GM12873 (cell line): Measurements from ENCODE around the gene CAMK2G.
A peak's percentile ranks its signal among the peaks of the same experiment; 100 is the strongest.

Experiments
- TF ChIP-seq, protein P1 (sequence below): IDR thresholded peaks from 2 replicates; pipeline ENCODE4 v1.5.1; 2012; ENCODE audit warnings: low read depth, mild to moderate bottlenecking, moderate library complexity, low read length, control low read depth; ENCODE audit not compliant: insufficient read depth; ENCODE audit errors: missing control alignments

Gene CAMK2G

DNA sequence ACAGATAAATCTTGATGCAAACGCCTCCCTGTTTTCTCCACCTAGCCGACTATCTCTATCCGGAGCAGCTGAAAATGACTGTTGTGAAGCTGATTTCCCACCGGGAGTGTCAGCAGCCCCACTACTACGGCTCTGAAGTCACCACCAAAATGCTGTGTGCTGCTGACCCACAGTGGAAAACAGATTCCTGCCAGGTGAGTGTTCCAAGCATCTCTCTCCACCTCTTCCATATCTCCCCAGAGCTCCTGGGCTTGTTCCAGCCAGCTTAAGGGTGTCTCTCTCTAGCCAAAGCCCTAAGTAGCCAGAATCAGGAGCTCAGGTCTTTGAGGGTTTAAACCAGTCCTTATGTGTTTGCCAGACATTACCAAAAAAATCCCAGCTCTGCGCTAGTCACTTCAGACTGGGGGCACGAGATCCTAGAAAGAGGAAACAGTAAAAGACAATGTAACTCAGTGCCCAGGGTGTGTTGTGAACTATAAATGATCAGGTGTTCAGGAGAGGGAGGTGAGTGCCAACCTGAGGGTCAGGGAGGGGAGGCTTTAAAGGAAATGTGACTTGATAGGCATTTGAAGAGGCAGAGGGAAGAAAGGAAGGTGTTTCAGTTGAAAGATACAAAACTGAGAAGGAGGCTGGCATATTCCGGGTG is 41.0 kb upstream of the CAMK2G start:
- TF ChIP-seq, protein P1, sequence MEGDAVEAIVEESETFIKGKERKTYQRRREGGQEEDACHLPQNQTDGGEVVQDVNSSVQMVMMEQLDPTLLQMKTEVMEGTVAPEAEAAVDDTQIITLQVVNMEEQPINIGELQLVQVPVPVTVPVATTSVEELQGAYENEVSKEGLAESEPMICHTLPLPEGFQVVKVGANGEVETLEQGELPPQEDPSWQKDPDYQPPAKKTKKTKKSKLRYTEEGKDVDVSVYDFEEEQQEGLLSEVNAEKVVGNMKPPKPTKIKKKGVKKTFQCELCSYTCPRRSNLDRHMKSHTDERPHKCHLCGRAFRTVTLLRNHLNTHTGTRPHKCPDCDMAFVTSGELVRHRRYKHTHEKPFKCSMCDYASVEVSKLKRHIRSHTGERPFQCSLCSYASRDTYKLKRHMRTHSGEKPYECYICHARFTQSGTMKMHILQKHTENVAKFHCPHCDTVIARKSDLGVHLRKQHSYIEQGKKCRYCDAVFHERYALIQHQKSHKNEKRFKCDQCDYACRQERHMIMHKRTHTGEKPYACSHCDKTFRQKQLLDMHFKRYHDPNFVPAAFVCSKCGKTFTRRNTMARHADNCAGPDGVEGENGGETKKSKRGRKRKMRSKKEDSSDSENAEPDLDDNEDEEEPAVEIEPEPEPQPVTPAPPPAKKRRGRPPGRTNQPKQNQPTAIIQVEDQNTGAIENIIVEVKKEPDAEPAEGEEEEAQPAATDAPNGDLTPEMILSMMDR, result no peak

DNA sequence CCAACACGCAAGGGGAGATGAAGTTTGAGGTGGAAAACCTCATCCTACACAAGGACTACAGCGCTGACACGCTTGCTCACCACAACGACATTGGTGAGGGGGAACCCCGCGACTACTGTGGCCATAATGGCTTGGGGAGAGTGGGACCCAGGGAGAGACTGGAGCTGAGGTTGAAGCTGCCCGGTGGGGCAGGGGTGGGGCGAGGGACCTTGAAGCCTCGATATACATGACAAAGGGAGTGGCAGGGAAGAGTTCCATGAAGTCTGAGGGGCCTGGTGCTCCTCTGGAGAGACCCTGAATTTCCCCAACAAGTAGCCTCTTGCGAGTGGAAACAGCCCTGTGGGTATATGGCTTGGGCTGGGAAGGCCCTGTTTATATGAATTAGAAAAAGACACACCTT is 39.7 kb upstream of the CAMK2G start:
- TF ChIP-seq, protein P1, result no peak

DNA sequence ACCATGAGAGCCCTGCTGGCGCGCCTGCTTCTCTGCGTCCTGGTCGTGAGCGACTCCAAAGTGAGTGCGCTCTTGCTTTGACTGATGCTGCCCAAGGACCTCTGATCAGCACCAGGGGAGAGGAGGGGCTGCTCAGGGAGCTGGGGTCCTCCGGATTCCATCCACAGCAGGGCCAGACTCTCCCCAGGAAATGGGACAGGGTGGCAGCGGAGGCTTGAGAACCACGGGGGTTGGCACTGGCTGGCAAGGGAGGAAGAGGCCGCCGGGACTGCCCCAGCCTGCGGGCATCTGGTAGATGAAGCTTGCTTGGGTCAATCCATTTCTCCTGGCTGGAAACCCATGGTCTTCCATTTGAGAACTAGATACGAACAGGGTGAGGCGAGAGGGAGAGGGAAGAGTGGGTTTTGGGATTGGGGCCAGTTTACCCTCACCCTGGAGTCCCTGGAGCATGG is 37.2 kb upstream of the CAMK2G start:
- TF ChIP-seq, protein P1, result no peak

DNA sequence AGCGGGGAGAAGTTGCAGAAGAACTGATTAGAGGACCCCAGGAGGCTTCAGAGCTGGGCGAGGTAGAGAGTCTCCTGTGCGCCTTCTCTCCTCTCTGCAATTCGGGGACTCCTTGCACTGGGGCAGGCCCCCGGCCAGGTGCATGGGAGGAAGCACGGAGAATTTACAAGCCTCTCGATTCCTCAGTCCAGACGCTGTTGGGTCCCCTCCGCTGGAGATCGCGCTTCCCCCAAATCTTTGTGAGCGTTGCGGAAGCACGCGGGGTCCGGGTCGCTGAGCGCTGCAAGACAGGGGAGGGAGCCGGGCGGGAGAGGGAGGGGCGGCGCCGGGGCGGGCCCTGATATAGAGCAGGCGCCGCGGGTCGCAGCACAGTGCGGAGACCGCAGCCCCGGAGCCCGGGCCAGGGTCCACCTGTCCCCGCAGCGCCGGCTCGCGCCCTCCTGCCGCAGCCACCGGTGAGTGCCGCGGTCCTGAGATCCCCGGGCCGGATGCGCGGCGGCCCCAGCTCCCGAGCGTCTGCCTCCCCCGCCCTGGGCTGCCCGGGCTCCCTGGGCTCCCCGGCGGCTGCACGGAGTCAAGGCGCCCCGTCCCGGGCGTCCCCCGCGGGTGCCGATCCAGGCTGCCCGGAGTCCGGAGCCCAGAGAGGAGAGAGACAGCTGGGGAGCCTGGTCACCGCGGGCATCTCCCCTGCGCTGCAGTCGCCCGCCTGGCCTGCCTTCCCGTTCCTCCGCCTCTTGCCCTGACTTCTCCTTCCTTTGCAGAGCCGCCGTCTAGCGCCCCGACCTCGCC is 36.6 kb upstream of the CAMK2G start, which contains the start of gene PLAU:
Gene PLAU (plus strand): TSS at position 369 of the 789 bp plus-strand sequence. CDS start 424 bp downstream, outside the sequence.
- TF ChIP-seq, protein P1, result no peak

DNA sequence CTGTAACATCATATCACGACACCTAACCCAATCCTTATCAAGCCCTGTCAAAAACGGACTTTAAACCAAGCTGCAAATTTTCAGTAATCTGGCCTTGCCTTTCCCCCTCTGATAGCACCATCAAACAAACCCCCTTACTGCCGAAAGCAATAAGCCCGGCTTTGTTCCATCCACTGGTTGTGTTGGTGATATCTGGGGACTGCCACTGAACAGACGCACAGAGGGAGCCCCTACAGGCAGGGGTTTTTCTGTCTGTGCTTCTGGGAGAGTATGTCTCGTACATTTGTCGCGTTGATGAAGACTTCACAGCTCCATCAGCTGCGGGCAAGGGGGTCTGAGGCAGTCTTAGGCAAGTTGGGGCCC is 36.0 kb upstream of the CAMK2G start:
- TF ChIP-seq, protein P1, result peak; percentile 25

DNA sequence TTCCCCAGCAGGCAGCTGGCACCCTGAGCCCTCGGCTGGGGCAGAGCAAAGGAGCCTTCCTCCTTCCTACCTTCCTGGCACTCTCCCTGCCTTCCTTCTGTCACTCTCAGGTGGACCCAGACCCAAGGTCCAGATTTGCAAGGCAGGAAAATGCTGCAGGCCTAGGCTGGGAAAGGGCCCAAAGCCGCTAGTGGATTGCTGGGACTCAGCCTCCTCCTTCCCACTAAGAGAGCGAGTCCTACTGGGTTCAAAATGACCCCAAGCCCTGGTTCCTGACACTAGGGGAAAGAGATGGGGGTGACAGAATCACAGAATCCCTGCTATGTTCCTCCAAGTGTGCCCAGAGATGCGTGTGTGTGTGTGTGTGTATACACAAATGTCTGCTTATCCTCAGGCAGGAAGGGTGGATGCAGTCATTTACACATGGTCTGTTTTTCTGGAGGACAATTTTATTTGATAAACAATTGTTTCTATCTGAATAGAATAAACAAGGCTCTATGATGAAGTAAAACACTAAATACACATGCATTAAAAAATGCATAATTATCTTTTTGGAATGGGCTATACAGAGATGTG is 35.3 kb upstream of the CAMK2G start:
- TF ChIP-seq, protein P1, result no peak

DNA sequence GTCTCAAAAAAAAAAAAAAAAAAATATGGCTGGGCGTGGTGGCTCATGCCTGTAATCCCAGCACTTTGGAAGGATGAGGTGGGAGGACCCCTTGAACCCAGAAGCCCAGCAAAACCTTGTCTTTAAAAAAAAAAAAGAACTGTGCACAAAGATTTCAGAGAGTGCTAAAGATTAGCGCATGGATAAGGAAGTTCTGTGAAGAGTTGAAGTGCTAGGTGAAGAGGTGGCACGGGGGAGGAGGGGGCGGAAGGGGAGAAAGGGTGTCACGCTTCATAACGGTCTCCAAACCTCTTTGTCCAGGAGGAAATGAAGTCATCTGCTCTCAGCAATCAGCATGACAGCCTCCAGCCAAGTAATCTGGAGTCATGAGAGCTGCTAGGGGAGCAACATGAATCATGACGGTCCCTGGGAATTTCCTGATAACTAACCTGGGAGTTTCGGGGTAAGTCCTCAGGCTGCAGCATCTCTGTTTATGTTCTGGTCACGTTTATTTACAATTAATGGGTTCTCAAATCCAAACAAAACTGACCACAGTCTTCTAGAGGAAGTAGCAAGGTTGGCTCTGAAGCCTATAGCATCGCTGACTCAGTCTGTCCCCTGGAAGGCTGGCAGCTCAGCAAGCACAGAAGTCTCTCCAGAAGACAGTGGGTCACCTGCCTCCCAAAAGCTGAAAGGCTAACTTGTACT is 34.6 kb upstream of the CAMK2G start:
- TF ChIP-seq, protein P1, result no peak
